OCI-LY7 (cell line): ENCODE measurements around the gene RBP3.

Source experiments
- EZH2phosphoT487 ChIP-seq: fragments of 200-600 bp; sonication (generic); IDR thresholded peaks from 2 replicates; pipeline ENCODE4 v1.6.1; 2018; ENCODE audit warnings: low read depth, borderline replicate concordance, mild to moderate bottlenecking, mixed run types, antibody characterized with exemption, low read length, moderate library complexity, mixed read lengths
- TF ChIP-seq, protein P1 (sequence below): fragments of 200-600 bp; sonication (generic); conservative IDR thresholded peaks from 2 replicates; pipeline ENCODE4 v1.5.1; 2014; ENCODE audit warnings: mild to moderate bottlenecking, antibody characterized with exemption, low read length, moderate library complexity, mixed read lengths

DNA sequence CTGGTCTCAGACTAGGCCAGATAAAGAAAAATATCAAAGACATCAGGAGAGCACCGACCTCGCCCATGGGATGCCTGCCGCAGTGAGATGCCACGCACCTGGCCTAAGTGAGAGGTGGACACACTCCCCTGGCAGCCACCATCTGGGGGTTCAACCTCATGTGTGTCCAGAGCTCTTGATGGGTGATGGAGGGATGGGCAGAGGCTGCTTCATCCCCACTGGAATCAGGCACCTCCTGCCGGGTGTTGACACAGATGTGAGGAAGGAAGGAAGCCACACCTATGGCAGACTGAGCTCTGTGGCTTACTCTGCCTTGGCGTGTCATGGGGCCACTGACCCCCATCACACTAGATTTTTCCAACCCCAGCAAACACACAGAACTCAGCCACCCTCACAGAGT, 24.6 kb downstream of the RBP3 start:
- TF ChIP-seq, protein P1, sequence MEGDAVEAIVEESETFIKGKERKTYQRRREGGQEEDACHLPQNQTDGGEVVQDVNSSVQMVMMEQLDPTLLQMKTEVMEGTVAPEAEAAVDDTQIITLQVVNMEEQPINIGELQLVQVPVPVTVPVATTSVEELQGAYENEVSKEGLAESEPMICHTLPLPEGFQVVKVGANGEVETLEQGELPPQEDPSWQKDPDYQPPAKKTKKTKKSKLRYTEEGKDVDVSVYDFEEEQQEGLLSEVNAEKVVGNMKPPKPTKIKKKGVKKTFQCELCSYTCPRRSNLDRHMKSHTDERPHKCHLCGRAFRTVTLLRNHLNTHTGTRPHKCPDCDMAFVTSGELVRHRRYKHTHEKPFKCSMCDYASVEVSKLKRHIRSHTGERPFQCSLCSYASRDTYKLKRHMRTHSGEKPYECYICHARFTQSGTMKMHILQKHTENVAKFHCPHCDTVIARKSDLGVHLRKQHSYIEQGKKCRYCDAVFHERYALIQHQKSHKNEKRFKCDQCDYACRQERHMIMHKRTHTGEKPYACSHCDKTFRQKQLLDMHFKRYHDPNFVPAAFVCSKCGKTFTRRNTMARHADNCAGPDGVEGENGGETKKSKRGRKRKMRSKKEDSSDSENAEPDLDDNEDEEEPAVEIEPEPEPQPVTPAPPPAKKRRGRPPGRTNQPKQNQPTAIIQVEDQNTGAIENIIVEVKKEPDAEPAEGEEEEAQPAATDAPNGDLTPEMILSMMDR = no peak
- TF ChIP-seq EZH2phosphoT487 = no peak
